ENCODE results near the gene MND1.
"Not testable (repeated sequence)": the region's sequence is repeated elsewhere in the genome, so short reads cannot be mapped to it uniquely, and the experiment has no call there.

DNA sequence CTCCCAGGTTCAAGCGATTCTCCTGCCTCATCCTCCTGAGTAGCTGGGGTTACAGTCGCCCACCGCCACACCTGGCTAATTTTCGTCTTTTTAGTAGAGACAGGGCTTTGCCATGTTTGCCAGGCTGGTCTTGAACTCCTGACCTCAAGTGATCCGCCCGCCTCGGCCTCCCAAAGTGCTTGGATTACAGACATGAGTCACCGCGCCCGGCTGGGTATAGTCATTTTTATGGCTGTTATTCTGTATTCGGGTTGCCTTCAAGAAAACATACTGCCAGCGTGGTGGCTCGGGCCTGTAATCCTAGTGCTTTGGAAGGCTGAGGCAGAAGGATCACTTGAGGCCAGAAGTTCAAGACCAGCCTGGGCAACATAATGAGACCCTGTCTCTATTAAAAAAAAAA lies 106.7 kb downstream of the MND1 start:
- not testable (repeated sequence) for TF ChIP-seq POLR2A (IDR thresholded peaks at IDR 0.05; ENCODE audit: low read length); GATA1 (IDR thresholded peaks at IDR 0.05; ENCODE audit: low read depth, low read length)

Measured in erythroblast (primary cell).